C4-2B (cell line): Measurements from ENCODE around the gene THADA.

ENCODE experiments used
- CTCF ChIP-seq: fragments of 450-650 bp; conservative IDR thresholded peaks from 2 replicates; pipeline ENCODE4 v1.5.1; 2017; ENCODE audit warnings: mild to moderate bottlenecking
- ZFX ChIP-seq: fragments of 450-650 bp; IDR thresholded peaks from 2 replicates; pipeline ENCODE4 v1.6.1; 2017

- no peak for TF ChIP-seq CTCF
- TF ChIP-seq ZFX = no peak
Observed at GRCh38 chr2:43276962-43277391, 318.9 kb downstream of the THADA start.
